Measurements from ENCODE around the gene PPP2R5E. TPM values are rescaled to one million over a fixed set of nuclear protein-coding genes. Genes with fewer than 3 reads are reported as not detected.

Gene PPP2R5E
- total and polyA plus RNA-seq, 2 of the 8 experiments (the other 6 are each of a cell fraction or from before 2014, with no cell fraction given), result 6.8 to 64.6 TPM

DNA sequence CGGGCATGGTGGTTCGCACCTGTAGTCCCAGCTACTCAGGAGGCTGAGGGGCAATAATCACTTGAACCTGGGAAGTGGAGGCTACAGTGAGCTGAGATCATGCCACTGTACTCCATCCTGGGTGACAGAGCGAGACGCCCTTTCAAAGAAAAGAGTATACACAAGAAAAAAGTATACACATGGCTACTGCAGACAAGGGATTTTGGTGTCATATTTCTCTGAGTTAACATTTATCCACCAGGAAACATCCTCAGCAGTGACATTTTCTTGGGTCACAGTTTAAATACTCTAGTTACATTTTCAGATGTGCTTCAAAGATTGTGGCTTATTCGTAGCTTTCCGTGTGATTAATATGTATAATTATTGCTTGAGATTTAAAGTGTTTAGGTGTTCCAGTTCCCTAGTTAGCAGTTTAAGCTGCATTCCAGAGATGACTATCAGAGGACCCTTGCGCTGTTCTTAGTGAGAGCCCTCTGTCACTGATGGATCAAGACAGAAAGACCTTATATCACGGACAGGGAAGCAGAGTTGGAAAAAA is 4.7 kb upstream of the PPP2R5E start:
- H3K36me3 ChIP-seq (ENCODE audit: control insufficient read depth in 2 of 4, insufficient read depth in 4 of 4, low read length in 3 of 4), result no peaks in the 10 kb centered on the region
- H3K56ac ChIP-seq (replicated peaks; ENCODE audit: insufficient read length, low read depth, low read length), result no peak overlapping the region
- TF ChIP-seq, protein P1, sequence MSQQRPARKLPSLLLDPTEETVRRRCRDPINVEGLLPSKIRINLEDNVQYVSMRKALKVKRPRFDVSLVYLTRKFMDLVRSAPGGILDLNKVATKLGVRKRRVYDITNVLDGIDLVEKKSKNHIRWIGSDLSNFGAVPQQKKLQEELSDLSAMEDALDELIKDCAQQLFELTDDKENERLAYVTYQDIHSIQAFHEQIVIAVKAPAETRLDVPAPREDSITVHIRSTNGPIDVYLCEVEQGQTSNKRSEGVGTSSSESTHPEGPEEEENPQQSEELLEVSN (IDR thresholded peaks at IDR 0.05), result no peak
- no peak for TF ChIP-seq TBP (IDR thresholded peaks at IDR 0.05; ENCODE audit: low read depth, low read length)
- no peak for TF ChIP-seq KDM5A (IDR thresholded peaks at IDR 0.05; ENCODE audit: low read length)
- no peak for TF ChIP-seq SRF (IDR thresholded peaks at IDR 0.05; ENCODE audit: low read depth, low read length)
- TF ChIP-seq CBX8 (IDR thresholded peaks at IDR 0.05; ENCODE audit: borderline replicate concordance, low read depth, low read length), result no peak
- TF ChIP-seq BACH1 (IDR thresholded peaks at IDR 0.05; ENCODE audit: low read length), result no peak
- no peak for TF ChIP-seq EP300 (IDR thresholded peaks at IDR 0.05; ENCODE audit: borderline replicate concordance in 1 of 2, low read depth in 2 of 2, low read length in 2 of 2)
- no peak for TF ChIP-seq SP4 (IDR thresholded peaks at IDR 0.05; ENCODE audit: low read length)
- no peak for TF ChIP-seq TAF7 (optimal IDR thresholded peaks at IDR 0.05; ENCODE audit: borderline replicate concordance, low read depth, low read length)
- TF ChIP-seq SIN3A (conservative IDR thresholded peaks at IDR 0.05 in 1 of 2, IDR thresholded peaks at IDR 0.05 in 1 of 2; ENCODE audit: low read depth in 1 of 2, low read length in 2 of 2), result no peak
- no peak for TF ChIP-seq JUND (IDR thresholded peaks at IDR 0.05; ENCODE audit: low read length)
- H3K4me1 ChIP-seq (replicated peaks in 1 of 4; ENCODE audit: control insufficient read depth in 3 of 4, insufficient read depth in 4 of 4, low read length in 3 of 4), result no peaks in the 10 kb centered on the region; a peak in 1 of 7 replicates
- POLR2A ChIA-PET (ENCODE audit: partially characterized antibody), result interaction anchor here (1.1 kb wide), 2 partner anchors 13 to 15 kb away, joined by 3 to 4 read pairs; no protein-coding TSS in a partner anchor
- H4K5ac ChIP-seq (ENCODE audit: insufficient read length, low read depth, low read length), result no peak overlapping the region
- no peaks in the 10 kb centered on the region for H3K27me3 ChIP-seq (replicated peaks in 1 of 4; ENCODE audit: control insufficient read depth in 3 of 4, extremely low read depth in 1 of 4, insufficient read depth in 3 of 4, low read length in 3 of 4)
- H4K20me1 ChIP-seq (replicated peaks in 1 of 2; ENCODE audit: control insufficient read depth in 1 of 2, insufficient read depth in 2 of 2, low read length in 2 of 2), result no peaks in the 10 kb centered on the region
- no peak overlapping the region for H4K91ac ChIP-seq (replicated peaks; ENCODE audit: insufficient read length, low read length)
- H2BK5ac ChIP-seq (ENCODE audit: low read depth, low read length), result no peak overlapping the region
- no peak overlapping the region for H3K4ac ChIP-seq (replicated peaks; ENCODE audit: insufficient read length, low read depth, low read length)
- H3K27ac ChIP-seq (ENCODE audit: low read depth, low read length), result no peak overlapping the region
- no peak for FAIRE-seq
- no peak overlapping the region for H2BK120ac ChIP-seq (replicated peaks; ENCODE audit: low read depth, low read length)
- no peak overlapping the region for H2BK15ac ChIP-seq (ENCODE audit: low read length)
- no peak overlapping the region for H2BK12ac ChIP-seq (ENCODE audit: low read depth, low read length)
- no peak overlapping the region for H3K14ac ChIP-seq (ENCODE audit: insufficient read length)
- no peak overlapping the region for H3K9ac ChIP-seq (replicated peaks in 1 of 4; ENCODE audit: extremely low read depth in 1 of 4, low read depth in 3 of 4, low read length in 3 of 4)
- H3K4me2 ChIP-seq (ENCODE audit: insufficient read depth in 1 of 2, low read depth in 2 of 2, low read length in 2 of 2), result no peak overlapping the region
- H2AK5ac ChIP-seq (ENCODE audit: low read depth, low read length), result no peak overlapping the region
- H3K9me3 ChIP-seq (ENCODE audit: insufficient read depth in 2 of 2, low read depth in 1 of 2, low read length in 1 of 2), result no peaks in the 10 kb centered on the region
- no peak overlapping the region for H3K4me3 ChIP-seq (ENCODE audit: extremely low read depth in 1 of 4, insufficient read depth in 2 of 4, low read depth in 3 of 4, low read length in 4 of 4)
- no peaks in the 10 kb centered on the region for H3K79me1 ChIP-seq (ENCODE audit: low read depth, low read length)
- CTCF ChIA-PET (ENCODE audit: partially characterized antibody), result interaction anchor here (0.6 to 2.5 kb wide), 2 partner anchors 9 to 38 kb away, joined by 3 to 5 read pairs; no protein-coding TSS in a partner anchor
- 92% methylated on average over 8 of the region's 8 CpGs; no CpG with 5 or more reads in 1 of the 2 experiments for WGBS, 2 experiments (ENCODE audit: extremely low coverage in 1 of 2, insufficient coverage in 1 of 2, insufficient read length in 1 of 2, insufficient replicate concordance in 2 of 2, low coverage in 1 of 2, low lambda C conversion rate in 2 of 2, missing lambda C conversion rate in 1 of 2)
- no peak overlapping the region for H2BK20ac ChIP-seq (ENCODE audit: low read length)
- no peaks in the 10 kb centered on the region for H3K79me2 ChIP-seq (ENCODE audit: control insufficient read depth in 1 of 2, insufficient read depth in 2 of 2, low read length in 2 of 2)
- no peak overlapping the region for H3K23ac ChIP-seq (ENCODE audit: insufficient read length)
- no peak for DNase-seq (ENCODE audit: low read depth in 1 of 2, low spot score in 2 of 2)
- H3K23me2 ChIP-seq (ENCODE audit: low read depth, low read length), result no peaks in the 10 kb centered on the region
- no peak overlapping the region for H2AFZ ChIP-seq (ENCODE audit: low read length)
- no peak overlapping the region for H4K8ac ChIP-seq (ENCODE audit: extremely low read depth, insufficient read depth, low read length)
- no peak overlapping the region for H3K18ac ChIP-seq (ENCODE audit: extremely low read depth, low read length)

Measured in H1 (cell line).